ENCODE data around the gene SLC29A1.

The SLC29A1 gene

GRCh38 chr6:44237813-44238433 lies 14.5 kb downstream of the SLC29A1 start:
- DNase-seq = peak; percentile 94

- no peak for DNase-seq
These were observed 15.4 kb downstream of the SLC29A1 start for GRCh38 chr6:44238687-44239350.

- DNase-seq = no peak
These were observed 19.9 kb downstream of the SLC29A1 start for GRCh38 chr6:44243345-44243744.

GRCh38 chr6:44245391-44245911 lies 22.1 kb downstream of the SLC29A1 start:
- no peak for DNase-seq

- DNase-seq = peak; percentile 95
These were observed 22.7 kb downstream of the SLC29A1 start for GRCh38 chr6:44245912-44246662.

GRCh38 chr6:44246663-44247337 lies 23.4 kb downstream of the SLC29A1 start, which contains the start of gene HSP90AB1:
Gene HSP90AB1 (plus strand): TSS chr6:44247101. CDS start chr6:44248630, 1,529 bp downstream.
- peak; percentile 98 for DNase-seq

GRCh38 chr6:44247338-44248302 lies 24.2 kb downstream of the SLC29A1 start:
- peak; percentile 77 for DNase-seq

- DNase-seq = no peak
These were observed 25.2 kb downstream of the SLC29A1 start for GRCh38 chr6:44248579-44248978.

- no peak for DNase-seq
These were observed 25.8 kb downstream of the SLC29A1 start for GRCh38 chr6:44249082-44249748.

GRCh38 chr6:44250067-44250717 lies 26.8 kb downstream of the SLC29A1 start:
- no peak for DNase-seq

- DNase-seq = no peak
These were observed 27.3 kb downstream of the SLC29A1 start for GRCh38 chr6:44250718-44251123.

- DNase-seq = no peak
These were observed 28.5 kb downstream of the SLC29A1 start for GRCh38 chr6:44251576-44252524.

GRCh38 chr6:44253307-44254101 lies 30.1 kb downstream of the SLC29A1 start:
- no peak for DNase-seq

GRCh38 chr6:44254191-44255104 lies 31.1 kb downstream of the SLC29A1 start:
- DNase-seq = no peak

- no peak for DNase-seq
These were observed 31.9 kb downstream of the SLC29A1 start for GRCh38 chr6:44255105-44255808.

GRCh38 chr6:44255871-44256774 lies 32.7 kb downstream of the SLC29A1 start:
- no peak for DNase-seq
